ENCODE results near the gene SEMA3C.

Gene SEMA3C

DNA sequence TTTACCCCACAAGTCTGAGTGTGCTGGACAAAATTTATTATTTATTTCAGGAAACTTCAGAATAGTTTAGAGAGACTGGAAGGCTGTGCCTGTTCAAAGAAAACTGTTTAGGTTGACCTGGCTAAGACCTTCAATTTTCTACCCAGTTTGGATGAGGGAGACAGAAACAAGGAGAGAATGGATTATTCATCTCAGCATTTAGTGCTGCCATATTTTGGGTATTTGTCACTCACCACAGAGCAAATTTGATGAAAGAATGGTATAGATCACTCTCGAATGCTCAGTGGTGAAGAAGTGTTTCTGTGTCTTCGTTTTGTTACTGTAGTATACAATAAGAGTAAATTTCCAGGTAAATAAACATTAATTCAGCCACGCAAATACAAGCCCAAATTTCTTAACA lies 71.8 kb downstream of the SEMA3C start:
- no peak for DNase-seq

DNA sequence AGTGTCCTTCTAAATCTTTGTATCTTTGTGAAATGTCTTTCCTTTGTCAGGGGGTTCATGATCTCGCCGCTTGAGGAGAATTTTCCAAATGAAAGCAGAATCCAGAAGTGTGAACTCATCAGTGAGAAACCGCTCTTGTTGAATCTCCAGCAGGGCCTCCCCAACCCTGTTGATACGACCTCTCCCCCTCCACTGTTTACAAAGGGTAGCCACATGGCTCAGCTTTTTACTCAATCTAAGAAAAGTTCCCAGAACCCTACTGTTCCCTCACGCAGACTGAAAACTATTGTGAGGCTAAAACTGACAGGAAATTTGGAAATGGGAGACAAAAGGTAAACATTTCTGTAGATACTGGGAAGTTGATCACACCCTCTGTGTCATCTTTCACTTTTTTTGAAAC lies 73.9 kb downstream of the SEMA3C start:
- DNase-seq = no peak

- no peak for DNase-seq
These were observed 75.7 kb downstream of the SEMA3C start for GRCh38 chr7:80843018-80843677.

DNA sequence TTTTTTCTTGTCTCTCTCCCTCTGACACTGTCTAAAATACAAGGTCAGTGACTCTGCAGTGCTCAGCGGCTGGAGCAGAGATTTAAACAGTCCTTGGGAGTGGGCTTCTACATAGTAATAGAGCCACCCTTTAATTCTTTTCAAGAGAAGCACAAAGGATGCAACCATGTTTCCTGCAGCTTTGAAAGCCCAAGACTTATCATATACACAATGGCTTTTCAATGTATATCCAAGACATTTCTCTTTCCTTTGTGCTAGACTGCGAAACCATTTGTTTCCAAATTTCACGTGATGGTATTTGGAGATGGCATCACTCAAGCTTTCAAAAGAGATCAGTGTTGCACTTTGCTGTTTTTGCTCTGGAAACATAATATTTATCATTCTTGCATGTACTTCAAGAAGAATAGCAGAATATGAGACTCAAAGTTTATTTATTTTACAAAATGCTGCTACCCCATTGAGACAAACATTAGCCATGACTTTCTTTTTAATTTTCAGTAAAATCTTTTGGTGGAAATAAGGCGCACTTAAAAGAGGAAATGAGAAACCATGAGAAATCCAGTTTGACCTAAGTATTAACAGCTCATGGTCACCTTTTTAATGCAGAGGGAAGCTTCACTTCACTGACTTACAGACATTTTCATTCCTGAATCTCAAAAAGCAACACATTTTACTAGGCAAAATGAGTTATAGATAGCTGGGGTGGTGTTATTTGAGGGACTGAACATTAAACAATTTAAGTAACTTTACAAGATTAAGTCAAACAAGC lies 76.6 kb downstream of the SEMA3C start:
- no peak for DNase-seq

DNA sequence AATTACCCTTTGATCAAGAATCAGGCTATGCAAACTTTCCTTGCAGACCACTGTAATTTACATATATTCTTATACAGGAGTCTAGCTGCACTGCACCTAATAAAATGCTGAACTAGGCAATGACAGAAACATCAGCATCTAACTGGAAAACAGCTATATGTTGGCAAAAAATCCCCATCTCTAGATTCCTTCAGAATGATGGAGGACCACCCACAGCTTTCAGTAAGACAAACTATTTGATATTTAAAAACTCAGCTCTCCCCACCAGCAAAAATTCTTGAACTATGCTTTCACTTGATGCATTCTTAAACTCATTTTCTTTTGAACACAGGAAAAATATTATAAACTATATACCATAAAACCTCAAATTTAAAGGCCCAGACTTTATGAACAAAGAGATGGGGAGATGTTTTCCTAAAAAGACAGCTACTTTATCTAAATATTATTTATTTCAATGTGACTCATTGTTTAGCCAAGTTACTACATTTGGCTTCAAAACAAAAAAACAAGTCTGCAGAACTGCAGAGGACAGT lies 77.4 kb downstream of the SEMA3C start:
- no peak for DNase-seq

- no peak for DNase-seq
These were observed 78.2 kb downstream of the SEMA3C start for GRCh38 chr7:80840681-80841080.

GRCh38 chr7:80839855-80840254 lies 79.0 kb downstream of the SEMA3C start:
- no peak for DNase-seq

GRCh38 chr7:80838643-80839042 lies 80.2 kb downstream of the SEMA3C start:
- DNase-seq = no peak

DNA sequence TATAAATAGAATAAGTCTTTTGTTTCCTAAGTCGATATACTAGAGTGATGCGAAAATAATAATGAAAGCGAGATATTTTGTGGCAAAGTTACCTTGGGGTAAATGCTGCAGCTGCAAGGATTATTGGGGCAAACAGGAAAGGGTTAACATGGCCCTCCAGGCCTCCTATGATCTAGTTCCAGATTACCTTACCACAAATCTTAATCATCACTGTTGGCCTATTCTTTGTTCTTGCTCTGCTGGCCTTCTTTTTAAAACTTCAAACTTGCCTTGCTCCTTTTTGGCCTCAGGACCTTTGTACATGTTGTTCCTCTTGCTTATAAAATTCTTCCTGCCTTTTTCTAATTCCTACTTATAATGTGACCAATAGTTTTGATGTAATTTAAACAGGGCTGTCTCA lies 81.5 kb downstream of the SEMA3C start:
- DNase-seq = no peak

DNA sequence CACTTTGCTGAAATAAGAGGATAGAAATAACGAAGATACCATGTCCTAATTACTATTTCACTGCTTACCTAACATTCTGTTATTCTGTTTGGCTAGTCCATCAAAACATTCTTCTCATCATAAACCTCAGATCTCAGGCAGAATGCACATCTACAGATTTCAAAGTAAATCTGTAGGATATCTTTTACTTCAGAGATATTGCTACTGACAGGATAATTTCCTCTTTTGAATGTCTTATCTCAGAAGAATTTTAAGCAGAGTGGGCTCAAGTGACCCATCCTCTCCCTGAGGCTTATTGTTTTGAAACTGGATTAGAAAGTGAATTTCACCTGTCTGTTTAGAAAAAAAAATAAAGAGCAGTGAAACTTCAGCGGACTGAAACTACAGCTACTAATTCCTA lies 83.6 kb downstream of the SEMA3C start:
- DNase-seq = no peak

DNA sequence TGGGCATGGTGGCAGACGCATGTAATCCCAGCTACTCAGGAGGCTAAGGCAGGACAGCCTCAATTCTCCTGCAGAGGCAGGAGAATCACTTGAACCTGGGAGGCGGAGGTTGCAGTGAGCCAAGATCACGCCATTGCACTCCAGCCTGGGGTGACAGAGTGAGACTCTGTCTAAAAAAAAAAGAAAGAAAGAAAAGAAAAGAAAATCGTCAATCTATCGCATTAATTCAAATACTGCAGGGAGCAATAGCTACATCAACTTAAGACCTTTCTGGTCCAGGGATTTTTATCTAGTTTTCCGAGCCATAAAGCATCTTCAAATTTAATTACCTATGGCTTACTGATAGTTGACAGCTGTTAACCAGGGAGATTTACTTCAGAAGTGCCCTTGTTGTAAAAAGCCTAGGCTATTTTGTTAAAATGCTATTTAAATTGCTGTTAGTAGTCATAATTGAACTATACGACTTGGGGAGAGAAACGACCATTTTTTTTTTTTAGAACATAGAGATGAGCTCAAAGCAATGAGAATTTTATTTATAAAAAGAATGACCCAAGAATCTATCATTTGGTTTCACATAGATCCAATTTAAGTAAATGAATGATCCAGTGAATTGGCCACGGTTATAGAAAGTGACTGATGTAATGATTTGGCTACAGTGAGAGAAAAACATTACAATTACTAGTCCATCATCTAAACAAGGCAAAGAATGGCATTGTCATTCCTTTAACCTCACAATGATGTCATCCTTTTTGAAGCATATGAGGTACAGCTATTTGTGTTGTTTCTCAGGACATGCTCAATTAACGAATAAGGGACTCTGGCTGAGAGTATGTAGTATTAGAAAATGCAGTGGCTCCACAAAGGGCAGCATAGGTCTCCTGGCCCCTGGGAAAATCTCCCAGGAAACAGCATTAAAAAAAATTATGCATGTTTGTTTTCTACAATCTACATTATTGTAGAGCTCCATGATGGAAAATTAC lies 85.3 kb downstream of the SEMA3C start:
- no peak for DNase-seq

GRCh38 chr7:80832006-80832405 lies 86.8 kb downstream of the SEMA3C start:
- no peak for DNase-seq

DNA sequence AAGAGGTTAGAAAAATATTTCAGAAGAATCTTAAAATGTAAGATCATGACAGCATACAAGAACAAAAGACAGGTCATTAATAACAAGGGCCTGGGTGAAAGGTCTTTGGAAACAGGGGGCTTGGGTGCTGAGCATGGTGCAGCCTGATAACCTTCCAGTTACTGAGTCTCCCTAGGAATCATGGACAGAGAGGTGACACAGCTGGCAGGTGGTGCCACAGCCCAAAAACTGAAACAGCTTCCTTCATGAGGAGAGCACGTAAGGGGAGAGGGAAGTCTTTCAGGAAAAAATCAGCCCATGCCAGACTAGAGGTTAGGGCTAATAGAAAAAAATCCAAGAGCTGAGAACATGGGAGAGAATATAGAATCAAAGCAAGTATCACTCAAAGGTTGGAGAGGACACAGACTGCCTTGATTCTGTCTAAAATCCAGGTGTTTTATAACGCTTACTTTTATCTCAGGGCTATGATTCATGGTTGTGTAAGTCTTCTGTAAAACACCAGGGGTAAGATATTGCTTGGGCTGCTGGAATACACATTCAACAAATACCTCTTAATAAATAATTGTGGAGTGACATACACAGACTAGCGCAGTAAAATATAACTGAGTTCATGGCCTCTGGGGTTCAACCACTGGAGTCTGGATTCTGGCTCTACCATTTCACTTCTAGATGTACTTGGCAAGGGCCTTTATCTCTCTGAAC lies 88.1 kb downstream of the SEMA3C start:
- no peak for DNase-seq

DNA sequence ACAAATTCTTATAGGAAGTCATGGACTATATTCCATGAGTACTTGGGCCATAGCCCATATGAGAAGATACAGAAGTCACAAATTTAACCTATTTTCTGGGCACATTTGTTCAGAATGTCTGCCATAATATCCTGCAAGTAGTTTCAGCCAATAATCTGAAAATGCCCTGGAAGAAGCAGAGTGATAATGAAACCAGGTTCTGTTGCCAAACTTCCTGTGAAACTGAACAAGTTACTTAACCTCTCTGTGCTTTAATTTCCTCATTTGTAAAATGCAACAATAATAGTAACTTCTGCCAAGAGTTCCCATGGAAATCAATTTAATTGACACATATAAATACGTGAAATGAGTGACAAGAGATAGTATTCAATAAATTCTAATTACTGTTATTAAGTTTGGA lies 88.8 kb downstream of the SEMA3C start:
- no peak for DNase-seq

DNA sequence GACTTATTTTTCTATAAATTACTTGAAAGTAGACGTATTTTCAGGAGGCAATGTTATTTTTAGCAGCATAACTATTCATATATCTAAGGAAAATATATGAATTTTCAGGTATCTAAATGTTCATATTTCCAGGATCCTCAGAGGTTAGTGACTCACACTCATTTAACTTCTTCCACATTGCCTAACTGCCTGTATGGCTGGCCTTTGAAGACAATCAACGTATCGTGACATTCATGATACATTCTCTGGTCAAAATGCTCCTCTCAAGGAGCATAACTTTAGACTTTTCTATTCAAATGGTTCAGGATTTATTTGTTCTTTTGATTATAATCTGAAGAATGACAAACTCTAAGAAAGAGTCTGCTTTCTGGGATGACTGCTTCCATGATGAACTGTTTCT lies 89.3 kb downstream of the SEMA3C start:
- DNase-seq = no peak

- no peak for DNase-seq
These were observed 91.6 kb downstream of the SEMA3C start for GRCh38 chr7:80827239-80827633.

DNA sequence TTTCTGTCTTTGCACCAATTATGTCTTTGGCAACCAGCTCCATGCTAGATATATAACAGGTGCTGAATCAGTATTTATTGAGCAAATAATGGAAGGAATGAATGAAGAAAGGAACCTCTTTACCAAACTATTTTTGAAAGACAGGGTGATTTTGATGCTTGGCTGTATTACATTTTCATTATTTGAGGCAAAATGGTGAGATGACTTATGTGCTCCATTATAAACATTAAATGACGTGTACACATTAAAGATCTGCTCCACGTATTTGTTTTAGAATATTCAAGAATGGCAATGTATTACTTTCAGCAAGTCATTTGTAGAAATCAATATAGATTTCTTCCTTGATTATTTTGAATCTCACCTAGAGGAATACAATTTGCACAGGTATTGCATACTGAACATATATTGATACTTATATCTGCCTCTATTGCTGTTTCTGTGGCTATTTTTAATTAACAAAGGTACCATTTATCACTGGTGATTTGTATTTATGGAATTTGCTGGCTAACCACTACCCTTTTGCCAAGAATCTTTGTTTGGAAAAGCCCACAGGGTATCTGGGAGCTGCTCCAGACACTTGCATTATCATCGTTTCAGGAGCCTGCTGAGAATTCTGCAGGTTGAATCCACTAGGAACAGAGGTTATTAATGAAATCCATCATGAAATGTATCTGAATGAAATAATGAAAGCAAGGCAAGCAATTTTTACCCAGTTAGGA lies 92.2 kb downstream of the SEMA3C start:
- DNase-seq = no peak

GRCh38 chr7:80825499-80825898 lies 93.4 kb downstream of the SEMA3C start:
- no peak for DNase-seq

DNA sequence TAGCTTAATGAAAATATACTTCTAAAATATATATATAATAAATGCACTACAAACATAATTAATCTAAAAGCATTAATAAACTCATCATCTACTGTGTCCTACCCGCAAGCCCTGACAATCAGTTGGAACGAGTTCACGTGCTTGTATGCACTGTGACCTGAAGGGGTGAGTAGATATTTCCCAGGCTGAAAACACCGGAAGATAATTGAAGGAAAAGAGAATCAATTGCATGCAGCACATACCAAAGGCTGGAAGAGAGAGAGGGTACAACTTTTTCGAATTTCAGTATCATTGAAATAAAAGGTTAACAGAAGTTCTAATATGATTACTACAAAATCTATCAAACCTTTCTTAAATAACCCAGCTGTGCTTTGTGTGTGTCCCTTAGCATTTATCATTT lies 94.6 kb downstream of the SEMA3C start:
- DNase-seq = no peak

DNA sequence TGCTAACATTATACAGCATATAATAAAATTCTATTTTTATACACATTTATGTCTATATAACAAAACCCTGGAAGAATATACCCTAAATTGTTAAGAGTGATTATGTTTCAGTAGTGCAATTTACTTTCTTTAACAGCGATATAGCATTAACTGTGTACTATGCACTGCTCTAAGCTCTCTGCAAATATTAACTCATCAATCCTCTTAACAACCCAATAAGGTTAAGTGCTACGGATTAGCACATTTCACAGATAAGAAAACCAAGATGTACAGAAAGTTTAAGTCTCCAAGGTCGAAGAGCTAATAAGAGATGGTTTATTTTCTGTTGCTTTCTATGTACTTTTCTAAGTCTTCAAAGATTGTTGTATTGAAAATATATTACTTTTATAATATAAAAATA lies 95.8 kb downstream of the SEMA3C start:
- no peak for DNase-seq

- no peak for DNase-seq
These were observed 97.0 kb downstream of the SEMA3C start for GRCh38 chr7:80821771-80822319.

GRCh38 chr7:80819503-80819902 lies 99.3 kb downstream of the SEMA3C start:
- no peak for DNase-seq

Data from activated CD4-positive, CD25-positive, alpha-beta regulatory T cell treated with anti-CD3 and anti-CD28 coated beads, Interleukin-2, amount 50 U/mL, for 72 hours (primary cell).